ES-I3 (cell line): ENCODE data around the gene COL26A1.
A peak's percentile ranks its signal among the peaks of the same experiment; 100 is the strongest.
"Not testable (repeated sequence)": the region's sequence is repeated elsewhere in the genome, so short reads cannot be mapped to it uniquely, and the experiment has no call there.

Experiments used
- H3K36me3 ChIP-seq: 2 replicates; pipeline ENCODE4 v1.6.1; 2013; ENCODE audit warnings: mild to moderate bottlenecking, low read length, control low read depth, moderate library complexity; ENCODE audit not compliant: insufficient read depth
- H3K4me1 ChIP-seq: 2 replicates; pipeline ENCODE4 v1.6.1; 2013; ENCODE audit warnings: mild to moderate bottlenecking, control low read depth, low read length; ENCODE audit not compliant: insufficient read depth
- H3K9ac ChIP-seq: 2 replicates; pipeline ENCODE4 v1.6.1; 2013; ENCODE audit warnings: low read depth, mild to moderate bottlenecking, low read length, moderate library complexity
- H3K9me3 ChIP-seq: 2 replicates; pipeline ENCODE4 v1.6.1; 2013; ENCODE audit warnings: mild to moderate bottlenecking, low read length, moderate library complexity; ENCODE audit not compliant: control insufficient read depth, insufficient read depth

Gene COL26A1

GRCh38 chr7:101468546-101469275 lies 106.0 kb downstream of the COL26A1 start:
- no peaks in the 10 kb centered on the region for H3K9me3 ChIP-seq
- H3K9ac ChIP-seq = no peak overlapping the region
- peaks cover 17% of the 10 kb centered on the region for H3K4me1 ChIP-seq
- H3K36me3 ChIP-seq = no peaks in the 10 kb centered on the region

GRCh38 chr7:101470668-101471487 lies 108.2 kb downstream of the COL26A1 start:
- Histone ChIP-seq H3K9me3 (no peaks in the 10 kb centered on the region), H3K9ac (no peak overlapping the region), H3K4me1 (peaks cover 17% of the 10 kb centered on the region), H3K36me3 (no peaks in the 10 kb centered on the region)

- Histone ChIP-seq H3K36me3 (no peaks in the 10 kb centered on the region), H3K4me1 (peaks cover 14% of the 10 kb centered on the region), H3K9me3 (peaks cover 5% of the 10 kb centered on the region; the same call in 1 of the 2 replicates), H3K9ac (no peak overlapping the region)
Observed at GRCh38 chr7:101474178-101474577, 111.5 kb downstream of the COL26A1 start.

GRCh38 chr7:101475691-101476090 lies 113.0 kb downstream of the COL26A1 start:
- H3K4me1 ChIP-seq, H3K36me3 ChIP-seq, H3K9me3 ChIP-seq, H3K9ac ChIP-seq: not testable (repeated sequence)

- Histone ChIP-seq H3K9ac (no peak overlapping the region), H3K36me3 (no peaks in the 10 kb centered on the region), H3K4me1 (no peaks in the 10 kb centered on the region), H3K9me3 (peaks cover 7% of the 10 kb centered on the region; the same call in 1 of the 2 replicates)
Observed at GRCh38 chr7:101479217-101479616, 116.5 kb downstream of the COL26A1 start.

GRCh38 chr7:101486056-101486432 lies 123.4 kb downstream of the COL26A1 start:
- Histone ChIP-seq H3K9ac (peak overlapping the region; percentile 26), H3K4me1 (peaks cover 22% of the 10 kb centered on the region)
- not testable (repeated sequence) for H3K36me3 ChIP-seq, H3K9me3 ChIP-seq

- Histone ChIP-seq H3K9ac (peak overlapping the region; percentile 26), H3K4me1 (peaks cover 22% of the 10 kb centered on the region), H3K9me3 (no peaks in the 10 kb centered on the region), H3K36me3 (no peaks in the 10 kb centered on the region)
Observed at GRCh38 chr7:101486433-101487104, 123.9 kb downstream of the COL26A1 start.

GRCh38 chr7:101487105-101487458 lies 124.4 kb downstream of the COL26A1 start:
- H3K9ac ChIP-seq = no peak overlapping the region
- H3K9me3 ChIP-seq = no peaks in the 10 kb centered on the region
- H3K4me1 ChIP-seq = peaks cover 22% of the 10 kb centered on the region

GRCh38 chr7:101487753-101488152 lies 125.1 kb downstream of the COL26A1 start:
- Histone ChIP-seq H3K36me3 (no peaks in the 10 kb centered on the region), H3K9me3 (no peaks in the 10 kb centered on the region), H3K9ac (no peak overlapping the region), H3K4me1 (peaks cover 22% of the 10 kb centered on the region)

More at GRCh38 chr7:101487105-101487458, 124.4 kb downstream of the COL26A1 start:
- no peaks in the 10 kb centered on the region for H3K36me3 ChIP-seq

- Histone ChIP-seq H3K36me3 (no peaks in the 10 kb centered on the region), H3K9ac (no peak overlapping the region), H3K4me1 (peaks cover 25% of the 10 kb centered on the region), H3K9me3 (no peaks in the 10 kb centered on the region)
Observed at GRCh38 chr7:101488826-101489572, 126.3 kb downstream of the COL26A1 start.

GRCh38 chr7:101490439-101490838 lies 127.8 kb downstream of the COL26A1 start:
- H3K9ac ChIP-seq, H3K36me3 ChIP-seq, H3K9me3 ChIP-seq: not testable (repeated sequence)
- H3K4me1 ChIP-seq = peaks cover 29% of the 10 kb centered on the region

GRCh38 chr7:101491442-101491841 lies 128.8 kb downstream of the COL26A1 start:
- H3K9me3 ChIP-seq, H3K9ac ChIP-seq, H3K36me3 ChIP-seq: not testable (repeated sequence)
- H3K4me1 ChIP-seq = peaks cover 25% of the 10 kb centered on the region

GRCh38 chr7:101494602-101495329 lies 132.1 kb downstream of the COL26A1 start:
- Histone ChIP-seq H3K9me3 (no peaks in the 10 kb centered on the region), H3K9ac (peak overlapping the region; percentile 26), H3K36me3 (no peaks in the 10 kb centered on the region), H3K4me1 (peaks cover 7% of the 10 kb centered on the region; the same call in 1 of the 2 replicates)
